MCF 10A (cell line): ENCODE data around the gene TNFAIP8L3. TPM values are rescaled to one million over a fixed set of nuclear protein-coding genes. Genes with fewer than 3 reads are reported as not detected.

Experiments used
- BruUV-seq: library from RNA; stranded (reverse); fragments of 400-500 nt; replicated peaks from 2 replicates; lab custom pipeline; 2021; lab: Mats Ljungman, UMichigan
- CTCF ChIA-PET: fragments of 300-600 bp; sonication (Branson Sonifier 250); formaldehyde crosslinking; extraction: SDS; loops from one replicate; lab custom pipeline; 2021; ENCODE audit warnings: antibody characterized with exemption, inconsistent platforms; lab: Yijun Ruan, JAX
- POLR2A ChIA-PET: fragments of 300-600, 350-650 bp; sonication (Branson Sonifier 250); formaldehyde crosslinking; extraction: SDS; loops from one replicate; lab custom pipeline; 2020; ENCODE audit warnings: antibody characterized with exemption, inconsistent platforms; lab: Yijun Ruan, JAX
- DNase-seq: peaks from one replicate; pipeline ENCODE4 v3.0.0-alpha.2; 2018; ENCODE audit not compliant: unreplicated experiment
- H3K27ac Mint-ChIP-seq: one replicate; pipeline ENCODE4 v1.8.0; 2022; ENCODE audit warnings: mild to moderate bottlenecking, low read depth, mixed read lengths; ENCODE audit not compliant: unreplicated experiment
- H3K27me3 Mint-ChIP-seq: one replicate; pipeline ENCODE4 v1.8.0; 2022; ENCODE audit warnings: mixed read lengths; ENCODE audit not compliant: insufficient read depth, unreplicated experiment
- H3K36me3 Mint-ChIP-seq: one replicate; pipeline ENCODE4 v1.8.0; 2022; ENCODE audit warnings: mild to moderate bottlenecking, moderate library complexity, mixed read lengths; ENCODE audit not compliant: insufficient read depth, unreplicated experiment
- H3K4me1 Mint-ChIP-seq: one replicate; pipeline ENCODE4 v1.8.0; 2022; ENCODE audit warnings: mixed read lengths; ENCODE audit not compliant: insufficient read depth, unreplicated experiment
- H3K4me3 Mint-ChIP-seq: one replicate; pipeline ENCODE4 v1.8.0; 2022; ENCODE audit warnings: mild to moderate bottlenecking, moderate library complexity, mixed read lengths; ENCODE audit not compliant: unreplicated experiment
- H3K9me3 Mint-ChIP-seq: one replicate; pipeline ENCODE4 v1.8.0; 2022; ENCODE audit warnings: mixed read lengths; ENCODE audit not compliant: unreplicated experiment
- CTCF ChIP-seq: fragments of 200-600 bp; IDR thresholded peaks from one replicate; pipeline ENCODE4 v1.8.0; 2022; ENCODE audit warnings: antibody characterized with exemption, mild to moderate bottlenecking; ENCODE audit not compliant: unreplicated experiment
- intact Hi-C: fragments of 100-400 bp; cut with micrococcal nuclease; formaldehyde crosslinking; loops from 2 replicates; pipeline ENCODE4 v1.14.1; 2022
- total RNA-seq: library from RNA; stranded (reverse); gene quantifications from 2 replicates; pipeline ENCODE4 v1.2.3, GENCODE V29; 2022

TNFAIP8L3 gene
- total RNA-seq, 1 experiment from 2014 or later, result 2.6 TPM

GRCh38 chr15:51076524-51077220 is 18.0 kb downstream of the TNFAIP8L3 start:
- Mint-ChIP-seq H3K9me3 (no peaks in the 10 kb centered on the region), H3K4me3 (no peak overlapping the region), H3K4me1 (peaks cover 26% of the 10 kb centered on the region), H3K36me3 (peaks cover 12% of the 10 kb centered on the region), H3K27me3 (no peaks in the 10 kb centered on the region), H3K27ac (peak overlapping the region; percentile 46)
- ChIA-PET POLR2A (no interaction called here), CTCF (interaction anchor here (0.8 to 1.6 kb wide), 3 partner anchors 12 to 86 kb away, joined by 3 to 4 read pairs (median 3); no protein-coding TSS in a partner anchor)
- no peak for DNase-seq
- no TSS peak for BruUV-seq
- intact Hi-C loops, result no loop called here
- no peak for TF ChIP-seq CTCF

GRCh38 chr15:51075826-51076523 is 18.7 kb downstream of the TNFAIP8L3 start:
- Mint-ChIP-seq H3K4me3 (no peak overlapping the region), H3K27me3 (no peaks in the 10 kb centered on the region), H3K36me3 (peaks cover 12% of the 10 kb centered on the region), H3K27ac (no peak overlapping the region), H3K4me1 (peaks cover 26% of the 10 kb centered on the region), H3K9me3 (no peaks in the 10 kb centered on the region)
- TF ChIP-seq CTCF, result no peak
- ChIA-PET POLR2A (interaction anchor here (0.6 kb wide), 1 partner anchor 446 kb away, joined by 3 read pairs; no protein-coding TSS in a partner anchor), CTCF (interaction anchor here (0.8 to 1.6 kb wide), 3 partner anchors 11 to 86 kb away, joined by 3 to 4 read pairs (median 3); no protein-coding TSS in a partner anchor)
- no peak for DNase-seq
- no TSS peak for BruUV-seq
- intact Hi-C loops, result no loop called here

GRCh38 chr15:51075364-51075763 is 19.3 kb downstream of the TNFAIP8L3 start:
- intact Hi-C loops, result no loop called here
- H3K27ac Mint-ChIP-seq, result no peak overlapping the region
- H3K36me3 Mint-ChIP-seq, result peaks cover 12% of the 10 kb centered on the region
- no peaks in the 10 kb centered on the region for H3K27me3 Mint-ChIP-seq
- H3K9me3 Mint-ChIP-seq, result no peaks in the 10 kb centered on the region
- no TSS peak for BruUV-seq
- TF ChIP-seq CTCF, result no peak
- POLR2A ChIA-PET, result interaction anchor here (0.6 kb wide), 1 partner anchor 446 kb away, joined by 3 read pairs; no protein-coding TSS in a partner anchor
- DNase-seq, result no peak
- CTCF ChIA-PET, result interaction anchor here (1.4 to 1.6 kb wide), 2 partner anchors 11 to 87 kb away, joined by 3 to 4 read pairs; no protein-coding TSS in a partner anchor
- no peak overlapping the region for H3K4me3 Mint-ChIP-seq
- H3K4me1 Mint-ChIP-seq, result peaks cover 24% of the 10 kb centered on the region

- no TSS peak for BruUV-seq
- Mint-ChIP-seq H3K4me3 (no peak overlapping the region), H3K36me3 (peaks cover 12% of the 10 kb centered on the region), H3K27me3 (no peaks in the 10 kb centered on the region), H3K4me1 (peaks cover 24% of the 10 kb centered on the region), H3K27ac (no peak overlapping the region), H3K9me3 (no peaks in the 10 kb centered on the region)
- DNase-seq, result no peak
- no peak for TF ChIP-seq CTCF
- CTCF ChIA-PET, result interaction anchor here (1.4 kb wide), 1 partner anchor 11 kb away, joined by 3 read pairs; no protein-coding TSS in a partner anchor
- intact Hi-C loops, result no loop called here
- POLR2A ChIA-PET, result no interaction called here
Observed at GRCh38 chr15:51074926-51075325, 19.8 kb downstream of the TNFAIP8L3 start.
